Stimulated activated naive B cell treated with anti-CD40 and anti-IgM and Interleukin-4, amounts not matched to agents 10 μg/mL and 1 μg/mL and 100 μg/mL, for 72 hours (primary cell): Measurements from ENCODE around the gene ATAD3C.
"Not testable (repeated sequence)": the region's sequence is repeated elsewhere in the genome, so short reads cannot be mapped to it uniquely, and the experiment has no call there.

ENCODE experiments used
- ATAC-seq, 2 donors: fragments of 150-1000 bp; cut with Tn5 transposase; replicated peaks; 2 replicates each; pipeline ENCODE4 v1.10.0; 2021; ENCODE audit warnings: moderate library complexity in 1 of 2
- DNase-seq: peaks from one replicate; pipeline ENCODE4 v3.0.0; 2021
- H3K27ac Mint-ChIP-seq: one replicate; pipeline ENCODE4 v1.8.0; 2022; ENCODE audit warnings: mild to moderate bottlenecking, mixed read lengths
- H3K27me3 Mint-ChIP-seq, 2 donors: one replicate each; pipeline ENCODE4 v1.8.0; 2022; ENCODE audit warnings: mixed read lengths in 2 of 2
- H3K36me3 Mint-ChIP-seq, 2 donors: one replicate each; pipeline ENCODE4 v1.8.0; 2022; ENCODE audit warnings: mixed read lengths in 2 of 2, mild to moderate bottlenecking in 1 of 2
- H3K4me1 Mint-ChIP-seq, 2 donors: one replicate each; pipeline ENCODE4 v1.8.0; 2022; ENCODE audit warnings: mixed read lengths in 2 of 2, mild to moderate bottlenecking in 1 of 2
- H3K4me3 Mint-ChIP-seq, 2 donors: one replicate each; pipeline ENCODE4 v1.8.0; 2022; ENCODE audit warnings: mild to moderate bottlenecking in 2 of 2, mixed read lengths in 2 of 2, moderate library complexity in 1 of 2
- H3K9me3 Mint-ChIP-seq, 2 donors: one replicate each; pipeline ENCODE4 v1.8.0; 2022; ENCODE audit warnings: mixed read lengths in 2 of 2, mild to moderate bottlenecking in 1 of 2

The ATAD3C gene

GRCh38 chr1:1449099-1449739 lies at the start of gene ATAD3C:
ATAD3C (plus strand) TSS chr1:1449689; CDS start chr1:1450684, 995 bp downstream.
- no peak for DNase-seq
- Mint-ChIP-seq H3K9me3 (no peaks in the 10 kb centered on the region), H3K27me3 (peaks cover 6% of the 10 kb centered on the region in 2 donors), H3K27ac (no peak within 1 kb of the TSS), H3K4me1 (no peaks in the 10 kb centered on the region), H3K4me3 (no peak within 1 kb of the TSS), H3K36me3 (no peaks in the 10 kb centered on the region)
- ATAC-seq, result no peak

- peaks cover 58 to 63% of the 10 kb centered on the region in 2 donors for H3K36me3 Mint-ChIP-seq
- H3K27ac Mint-ChIP-seq, result peak overlapping the region; percentile 99
- H3K4me3 Mint-ChIP-seq, result peak overlapping the region; percentile 95
- DNase-seq (no peak), ATAC-seq (peak; percentile 4 to 8)
- no peaks in the 10 kb centered on the region for H3K27me3 Mint-ChIP-seq
- H3K9me3 Mint-ChIP-seq, result no peaks in the 10 kb centered on the region
- H3K4me1 Mint-ChIP-seq, result peaks cover 40 to 73% of the 10 kb centered on the region in 2 donors
These were observed 49.5 kb upstream of the ATAD3C start for GRCh38 chr1:1399872-1400575.

- peaks cover 41 to 73% of the 10 kb centered on the region in 2 donors for H3K4me1 Mint-ChIP-seq
- H3K27ac Mint-ChIP-seq, result peak overlapping the region; percentile 99
- H3K4me3 Mint-ChIP-seq, result peak overlapping the region; percentile 95
- no peaks in the 10 kb centered on the region for H3K9me3 Mint-ChIP-seq
- no peak for ATAC-seq
- no peaks in the 10 kb centered on the region for H3K27me3 Mint-ChIP-seq
- no peak for DNase-seq
- peaks cover 57 to 62% of the 10 kb centered on the region in 2 donors for H3K36me3 Mint-ChIP-seq
These were observed 48.7 kb upstream of the ATAD3C start for GRCh38 chr1:1400576-1401456.

- no peak for ATAC-seq
- no peaks in the 10 kb centered on the region for H3K27me3 Mint-ChIP-seq
- H3K36me3 Mint-ChIP-seq, result peaks cover 59 to 68% of the 10 kb centered on the region in 2 donors
- H3K4me1 Mint-ChIP-seq, result peaks cover 43 to 80% of the 10 kb centered on the region in 2 donors
- H3K27ac Mint-ChIP-seq, result no peak overlapping the region
- H3K9me3 Mint-ChIP-seq, result no peaks in the 10 kb centered on the region
- DNase-seq, result no peak
- H3K4me3 Mint-ChIP-seq, result peak overlapping the region in 1 of 2 donors; percentile 17
These were observed 48.0 kb upstream of the ATAD3C start for GRCh38 chr1:1401457-1402010.

GRCh38 chr1:1402072-1402900 lies 47.2 kb upstream of the ATAD3C start:
- no peak for ATAC-seq
- Mint-ChIP-seq H3K4me1 (peaks cover 43 to 76% of the 10 kb centered on the region in 2 donors), H3K27me3 (no peaks in the 10 kb centered on the region), H3K9me3 (no peaks in the 10 kb centered on the region), H3K4me3 (peak overlapping the region; percentile 26 to 62), H3K36me3 (peaks cover 63 to 71% of the 10 kb centered on the region in 2 donors), H3K27ac (peak overlapping the region; percentile 95)
- DNase-seq, result no peak

- not testable (repeated sequence) for H3K27me3 Mint-ChIP-seq, H3K9me3 Mint-ChIP-seq, DNase-seq, ATAC-seq
- Mint-ChIP-seq H3K36me3 (peaks cover 62 to 75% of the 10 kb centered on the region in 2 donors), H3K4me1 (peaks cover 41 to 73% of the 10 kb centered on the region in 2 donors), H3K4me3 (peak overlapping the region in 1 of 2 donors; percentile 12), H3K27ac (peak overlapping the region; percentile 95)
These were observed 46.5 kb upstream of the ATAD3C start for GRCh38 chr1:1402901-1403392.

GRCh38 chr1:1403653-1404052 lies 45.8 kb upstream of the ATAD3C start:
- peak overlapping the region; percentile 86 for H3K27ac Mint-ChIP-seq
- H3K4me3 Mint-ChIP-seq, result peak overlapping the region in 1 of 2 donors; percentile 22
- H3K4me1 Mint-ChIP-seq, result peaks cover 42 to 73% of the 10 kb centered on the region in 2 donors
- H3K36me3 Mint-ChIP-seq, result peaks cover 59 to 75% of the 10 kb centered on the region in 2 donors
- no peaks in the 10 kb centered on the region for H3K9me3 Mint-ChIP-seq
- DNase-seq (no peak), ATAC-seq (no peak)
- no peaks in the 10 kb centered on the region for H3K27me3 Mint-ChIP-seq

- Mint-ChIP-seq H3K4me1 (peaks cover 32 to 74% of the 10 kb centered on the region in 2 donors), H3K9me3 (no peaks in the 10 kb centered on the region), H3K27ac (peak overlapping the region; percentile 98), H3K4me3 (peak overlapping the region; percentile 90 to 96), H3K27me3 (no peaks in the 10 kb centered on the region), H3K36me3 (peaks cover 44 to 56% of the 10 kb centered on the region in 2 donors)
- ATAC-seq (peak; percentile 0 to 6), DNase-seq (no peak)
These were observed 43.2 kb upstream of the ATAD3C start for GRCh38 chr1:1406101-1406820.

- peak within 1 kb of the TSS; percentile 90 to 96 for H3K4me3 Mint-ChIP-seq
- peaks cover 29 to 70% of the 10 kb centered on the region in 2 donors for H3K4me1 Mint-ChIP-seq
- peak within 1 kb of the TSS; percentile 98 for H3K27ac Mint-ChIP-seq
- peaks cover 42 to 52% of the 10 kb centered on the region in 2 donors for H3K36me3 Mint-ChIP-seq
- DNase-seq, result peak; percentile 92
- H3K9me3 Mint-ChIP-seq, result no peaks in the 10 kb centered on the region
- peak; percentile 94 to 97 for ATAC-seq
- no peaks in the 10 kb centered on the region for H3K27me3 Mint-ChIP-seq
These were observed 42.5 kb upstream of the ATAD3C start, which contains the start of gene MRPL20 for GRCh38 chr1:1406821-1407635. MRPL20 (minus strand) TSS chr1:1407293; CDS start chr1:1407217, 76 bp downstream.

- Mint-ChIP-seq H3K27me3 (no peaks in the 10 kb centered on the region), H3K27ac (peak overlapping the region; percentile 94), H3K36me3 (peaks cover 38 to 54% of the 10 kb centered on the region in 2 donors), H3K4me3 (peak overlapping the region; percentile 88 to 96), H3K4me1 (peaks cover 25 to 65% of the 10 kb centered on the region in 2 donors), H3K9me3 (peaks cover 0 to 1% of the 10 kb centered on the region in 2 donors)
- ATAC-seq (peak; percentile 57 to 63), DNase-seq (peak; percentile 38)
These were observed 41.7 kb upstream of the ATAD3C start for GRCh38 chr1:1407636-1408318.

- not testable (repeated sequence) for DNase-seq, H3K27me3 Mint-ChIP-seq, H3K9me3 Mint-ChIP-seq, H3K4me3 Mint-ChIP-seq, ATAC-seq, H3K27ac Mint-ChIP-seq
- peaks cover 18 to 34% of the 10 kb centered on the region in 2 donors for H3K36me3 Mint-ChIP-seq
- peaks cover 16 to 45% of the 10 kb centered on the region in 2 donors for H3K4me1 Mint-ChIP-seq
These were observed 39.3 kb upstream of the ATAD3C start for GRCh38 chr1:1410238-1410637.
